Ascending aorta (tissue), 2 donors: ENCODE results near the gene NUMBL. TPM values are rescaled to one million over a fixed set of nuclear protein-coding genes. Genes with fewer than 3 reads are reported as not detected.

ENCODE experiments used
- DNase-seq, 2 donors: peaks; one replicate each; pipeline ENCODE4 v3.0.0-alpha.2; 2019; ENCODE audit warnings: low spot score in 2 of 2
- H3K27ac ChIP-seq, 2 donors: fragments of 200-600 bp; sonication (generic); one replicate each; pipeline ENCODE4 v1.5.1; 2016 to 2017; ENCODE audit warnings: mild to moderate bottlenecking in 1 of 2
- H3K27me3 ChIP-seq: fragments of 200-600 bp; sonication (generic); one replicate; pipeline ENCODE4 v1.5.1; 2017
- H3K36me3 ChIP-seq, 2 donors: fragments of 200-600 bp; sonication (generic); one replicate each; pipeline ENCODE4 v1.5.1; 2016
- H3K4me1 ChIP-seq, 2 donors: fragments of 200-600 bp; sonication (generic); one replicate each; pipeline ENCODE4 v1.5.1; 2016 to 2017; ENCODE audit warnings: mild to moderate bottlenecking in 1 of 2
- H3K4me3 ChIP-seq, 2 donors: fragments of 200-600 bp; sonication (generic); one replicate each; pipeline ENCODE4 v1.5.1; 2016 to 2017; ENCODE audit warnings: mild to moderate bottlenecking in 1 of 2
- H3K9me3 ChIP-seq, 2 donors: fragments of 200-600 bp; sonication (generic); one replicate each; pipeline ENCODE4 v1.5.1; 2016
- CTCF ChIP-seq, 3 experiments: fragments of 200-600 bp in 2 of 3; fragments of 450-650 bp in 1 of 3; sonication (generic) in 2 of 3; IDR thresholded peaks; one replicate each; pipeline ENCODE4 v1.5.1; 2016 to 2019; ENCODE audit warnings: antibody characterized with exemption in 3 of 3, mild to moderate bottlenecking in 1 of 3, moderate library complexity in 1 of 3
- intact Hi-C: fragments of 100-400 bp; cut with DNase I; formaldehyde crosslinking; loops from one replicate; pipeline ENCODE4 v1.15.1; 2023
- total RNA-seq: library from RNA; depleted of rRNA; stranded (reverse); fragments of >200 nt; gene quantifications from one replicate; pipeline ENCODE4 v1.1.0, GENCODE V29; 2016

NUMBL gene
- total RNA-seq, 1 donor from 2014 or later = 360 TPM

GRCh38 chr19:40642757-40643305 lies 47.6 kb downstream of the NUMBL start:
- H3K27me3 ChIP-seq = no peaks in the 10 kb centered on the region
- H3K27ac ChIP-seq = peak overlapping the region; percentile 92
- no peaks in the 10 kb centered on the region for H3K36me3 ChIP-seq
- intact Hi-C loops = no loop called here
- DNase-seq = no peak
- peaks cover 23 to 34% of the 10 kb centered on the region in 2 donors for H3K4me1 ChIP-seq
- no peak for TF ChIP-seq CTCF (IDR thresholded peaks at IDR 0.05)
- H3K4me3 ChIP-seq = no peak overlapping the region
- H3K9me3 ChIP-seq = no peaks in the 10 kb centered on the region

GRCh38 chr19:40642051-40642706 lies 48.3 kb downstream of the NUMBL start:
- no peak for DNase-seq
- no peaks in the 10 kb centered on the region for H3K36me3 ChIP-seq
- intact Hi-C loops = no loop called here
- no peak overlapping the region for H3K4me3 ChIP-seq
- TF ChIP-seq CTCF (IDR thresholded peaks at IDR 0.05) = no peak
- H3K4me1 ChIP-seq = peaks cover 23 to 34% of the 10 kb centered on the region in 2 donors
- peak overlapping the region; percentile 92 for H3K27ac ChIP-seq
- no peaks in the 10 kb centered on the region for H3K27me3 ChIP-seq
- H3K9me3 ChIP-seq = no peaks in the 10 kb centered on the region

GRCh38 chr19:40641281-40641680 lies 49.2 kb downstream of the NUMBL start:
- no peaks in the 10 kb centered on the region for H3K36me3 ChIP-seq
- peaks cover 18 to 26% of the 10 kb centered on the region in 2 donors for H3K4me1 ChIP-seq
- intact Hi-C loops = no loop called here
- H3K27ac ChIP-seq = peak overlapping the region; percentile 92
- no peaks in the 10 kb centered on the region for H3K9me3 ChIP-seq
- H3K27me3 ChIP-seq = no peaks in the 10 kb centered on the region
- DNase-seq = no peak
- peak overlapping the region in 1 of 2 donors; percentile 24 for H3K4me3 ChIP-seq
- TF ChIP-seq CTCF (IDR thresholded peaks at IDR 0.05) = no peak

- Histone ChIP-seq H3K4me1 (peaks cover 17 to 25% of the 10 kb centered on the region in 2 donors), H3K27ac (peak overlapping the region; percentile 92), H3K36me3 (no peaks in the 10 kb centered on the region), H3K4me3 (peak overlapping the region in 1 of 2 donors; percentile 24), H3K27me3 (no peaks in the 10 kb centered on the region), H3K9me3 (no peaks in the 10 kb centered on the region)
- no peak for TF ChIP-seq CTCF (IDR thresholded peaks at IDR 0.05)
- peak in 1 of 2 donors; percentile 78 for DNase-seq
- intact Hi-C loops = no loop called here
Observed at GRCh38 chr19:40640744-40641143, 49.7 kb downstream of the NUMBL start.

GRCh38 chr19:40639638-40639982 lies 50.8 kb downstream of the NUMBL start:
- H3K27ac ChIP-seq = peak overlapping the region; percentile 92
- H3K36me3 ChIP-seq = no peaks in the 10 kb centered on the region
- H3K4me1 ChIP-seq = peaks cover 14 to 18% of the 10 kb centered on the region in 2 donors
- no peak overlapping the region for H3K4me3 ChIP-seq
- no peak for TF ChIP-seq CTCF (IDR thresholded peaks at IDR 0.05)
- DNase-seq = no peak
- H3K9me3 ChIP-seq = no peaks in the 10 kb centered on the region
- intact Hi-C loops = loop anchor here (10.0 kb wide), 1 partner anchor 335 kb away; no protein-coding TSS in a partner anchor
- no peaks in the 10 kb centered on the region for H3K27me3 ChIP-seq
